Measurements from ENCODE around the gene DHRS2. TPM values are rescaled to one million over a fixed set of nuclear protein-coding genes. Genes with fewer than 3 reads are reported as not detected.

The DHRS2 gene
- total and polyA plus RNA-seq, 2 donors (not counting 1 experiment from before 2014, with no cell fraction given) = not detected

DNA sequence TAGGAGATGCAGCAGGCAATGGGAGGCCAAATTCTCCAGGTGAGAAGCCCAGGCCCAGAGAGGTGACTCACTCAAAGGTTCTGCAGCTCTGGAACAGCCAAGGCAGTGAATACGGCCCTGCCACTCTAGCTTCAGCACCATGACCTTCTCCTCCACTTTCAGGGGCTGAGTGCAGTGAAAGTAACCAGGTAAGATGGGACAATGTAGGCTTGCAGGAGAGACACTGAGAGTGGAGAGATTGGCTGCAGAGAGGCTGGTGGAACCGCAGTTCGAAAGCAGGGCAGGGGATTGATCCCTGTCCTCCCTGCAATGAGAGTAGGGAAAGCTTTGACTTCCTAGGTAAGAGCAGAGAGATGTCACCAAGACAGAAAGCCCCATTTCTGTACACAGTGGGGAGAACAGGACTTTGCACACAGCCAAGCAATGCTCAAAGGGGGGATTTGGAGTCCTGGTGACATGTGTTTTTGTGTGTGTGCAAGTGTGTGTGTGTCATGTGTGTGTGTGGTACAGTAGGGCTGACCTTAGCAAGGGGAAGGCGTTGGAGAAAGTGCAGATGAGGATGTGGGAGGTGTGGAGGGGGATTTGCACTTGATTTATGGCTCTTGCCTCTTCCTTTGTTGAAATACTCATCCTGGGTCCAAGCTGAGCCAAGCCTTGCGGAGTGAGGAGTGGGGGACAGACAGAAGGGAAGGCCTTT lies 12.7 kb downstream of the DHRS2 start:
- Histone ChIP-seq H3K9me3 (ENCODE audit: control extremely low read depth in 1 of 3, control insufficient read depth in 2 of 3, insufficient read depth in 1 of 3, low read length in 2 of 3) (peaks cover 0 to 2% (median 0%) of the 10 kb centered on the region in 3 donors), H3K36me3 (replicated peaks in 1 of 2; ENCODE audit: control extremely low read depth in 1 of 2, control insufficient read depth in 1 of 2, extremely low read depth in 1 of 2, insufficient read depth in 2 of 2, low read length in 1 of 2) (no peaks in the 10 kb centered on the region), H3K4me3 (ENCODE audit: control extremely low read depth in 1 of 5, extremely low read depth in 1 of 5, insufficient read depth in 1 of 5, low read depth in 2 of 5, low read length in 4 of 5) (no peak overlapping the region), H2AFZ (ENCODE audit: insufficient read depth, low read depth, low read length, poor library complexity, severe bottlenecking) (no peak overlapping the region), H3K4me2 (replicated peaks; ENCODE audit: low read depth, low read length, poor library complexity, severe bottlenecking) (no peak overlapping the region), H3K79me2 (ENCODE audit: control insufficient read depth, insufficient read depth, low read length) (no peaks in the 10 kb centered on the region), H3K4me1 (ENCODE audit: control insufficient read depth in 2 of 2, insufficient read depth in 2 of 2, low read length in 2 of 2) (no peaks in the 10 kb centered on the region), H3K27ac (ENCODE audit: low read length in 2 of 2) (no peak overlapping the region), H3K27me3 (replicated peaks in 1 of 4; ENCODE audit: control extremely low read depth in 1 of 4, control insufficient read depth in 3 of 4, insufficient read depth in 4 of 4, low read length in 3 of 4) (peaks cover 0 to 8% (median 0%) of the 10 kb centered on the region in 4 experiments), H3K9ac (ENCODE audit: low read length) (no peak overlapping the region), H4K20me1 (ENCODE audit: control insufficient read depth, insufficient read depth, low read length, poor library complexity, severe bottlenecking) (no peaks in the 10 kb centered on the region)
- Mint-ChIP-seq H3K4me3 (no peak overlapping the region), H3K4me1 (no peaks in the 10 kb centered on the region), H3K27ac (no peak overlapping the region), H3K27me3 (peaks cover 30% of the 10 kb centered on the region), H3K9me3 (ENCODE audit: insufficient read depth) (no peaks in the 10 kb centered on the region)
- WGBS (ENCODE audit: insufficient coverage) = 77% methylated on average over 4 of the region's 5 CpGs
- ATAC-seq (ENCODE audit: low read depth) (no peak), DNase-seq (no peak)
- intact Hi-C loops (cut with micrococcal nuclease) = no loop called here
- ChIA-PET POLR2A (no interaction called here), CTCF (interaction anchor here (1.1 kb wide), 1 partner anchor 17 kb away, joined by 3 read pairs; no protein-coding TSS in a partner anchor)
- TF ChIP-seq EZH2 (IDR thresholded peaks at IDR 0.05; ENCODE audit: borderline replicate concordance, insufficient read depth, low read depth, low read length, poor library complexity, severe bottlenecking) = no peak
- TF ChIP-seq, protein P1, sequence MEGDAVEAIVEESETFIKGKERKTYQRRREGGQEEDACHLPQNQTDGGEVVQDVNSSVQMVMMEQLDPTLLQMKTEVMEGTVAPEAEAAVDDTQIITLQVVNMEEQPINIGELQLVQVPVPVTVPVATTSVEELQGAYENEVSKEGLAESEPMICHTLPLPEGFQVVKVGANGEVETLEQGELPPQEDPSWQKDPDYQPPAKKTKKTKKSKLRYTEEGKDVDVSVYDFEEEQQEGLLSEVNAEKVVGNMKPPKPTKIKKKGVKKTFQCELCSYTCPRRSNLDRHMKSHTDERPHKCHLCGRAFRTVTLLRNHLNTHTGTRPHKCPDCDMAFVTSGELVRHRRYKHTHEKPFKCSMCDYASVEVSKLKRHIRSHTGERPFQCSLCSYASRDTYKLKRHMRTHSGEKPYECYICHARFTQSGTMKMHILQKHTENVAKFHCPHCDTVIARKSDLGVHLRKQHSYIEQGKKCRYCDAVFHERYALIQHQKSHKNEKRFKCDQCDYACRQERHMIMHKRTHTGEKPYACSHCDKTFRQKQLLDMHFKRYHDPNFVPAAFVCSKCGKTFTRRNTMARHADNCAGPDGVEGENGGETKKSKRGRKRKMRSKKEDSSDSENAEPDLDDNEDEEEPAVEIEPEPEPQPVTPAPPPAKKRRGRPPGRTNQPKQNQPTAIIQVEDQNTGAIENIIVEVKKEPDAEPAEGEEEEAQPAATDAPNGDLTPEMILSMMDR (IDR thresholded peaks at IDR 0.05) = no peak

DNA sequence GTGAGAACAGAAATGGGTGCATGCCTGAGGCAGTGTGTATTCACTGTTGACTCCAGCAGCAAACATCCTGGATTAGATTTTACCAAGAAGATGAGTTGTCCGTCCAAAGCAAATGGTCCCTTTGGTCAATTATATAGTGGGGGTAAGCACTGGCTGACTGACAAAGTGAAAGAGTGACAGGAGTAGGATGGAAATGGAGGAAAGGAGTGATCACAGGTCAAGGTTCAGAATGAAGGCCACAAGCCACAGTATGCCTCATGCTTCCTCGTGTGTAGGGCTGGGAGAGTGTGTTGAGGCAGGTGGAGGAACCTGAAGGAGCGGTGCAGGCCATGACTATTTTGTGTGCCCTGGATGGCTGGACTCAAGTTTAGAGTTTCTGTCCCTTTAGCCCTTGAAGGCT lies 14.3 kb downstream of the DHRS2 start:
- Histone ChIP-seq H3K9ac (ENCODE audit: low read length) (no peak overlapping the region), H3K9me3 (ENCODE audit: control extremely low read depth in 1 of 3, control insufficient read depth in 2 of 3, insufficient read depth in 1 of 3, low read length in 2 of 3) (peaks cover 0 to 2% (median 0%) of the 10 kb centered on the region in 3 donors), H3K79me2 (ENCODE audit: control insufficient read depth, insufficient read depth, low read length) (no peaks in the 10 kb centered on the region), H3K4me2 (replicated peaks; ENCODE audit: low read depth, low read length, poor library complexity, severe bottlenecking) (no peak overlapping the region), H4K20me1 (ENCODE audit: control insufficient read depth, insufficient read depth, low read length, poor library complexity, severe bottlenecking) (no peaks in the 10 kb centered on the region), H3K4me1 (ENCODE audit: control insufficient read depth in 2 of 2, insufficient read depth in 2 of 2, low read length in 2 of 2) (no peaks in the 10 kb centered on the region), H2AFZ (ENCODE audit: insufficient read depth, low read depth, low read length, poor library complexity, severe bottlenecking) (no peak overlapping the region), H3K27me3 (replicated peaks in 1 of 4; ENCODE audit: control extremely low read depth in 1 of 4, control insufficient read depth in 3 of 4, insufficient read depth in 4 of 4, low read length in 3 of 4) (peaks cover 0 to 4% (median 0%) of the 10 kb centered on the region in 4 experiments), H3K27ac (ENCODE audit: low read length in 2 of 2) (no peak overlapping the region), H3K4me3 (ENCODE audit: control extremely low read depth in 1 of 5, extremely low read depth in 1 of 5, insufficient read depth in 1 of 5, low read depth in 2 of 5, low read length in 4 of 5) (no peak overlapping the region), H3K36me3 (replicated peaks in 1 of 2; ENCODE audit: control extremely low read depth in 1 of 2, control insufficient read depth in 1 of 2, extremely low read depth in 1 of 2, insufficient read depth in 2 of 2, low read length in 1 of 2) (no peaks in the 10 kb centered on the region)
- CTCF ChIA-PET = interaction anchor here (1.1 kb wide), 1 partner anchor 18 kb away, joined by 3 read pairs; no protein-coding TSS in a partner anchor
- Mint-ChIP-seq H3K4me1 (no peaks in the 10 kb centered on the region), H3K27me3 (peaks cover 25% of the 10 kb centered on the region), H3K4me3 (no peak overlapping the region), H3K9me3 (ENCODE audit: insufficient read depth) (no peaks in the 10 kb centered on the region), H3K27ac (no peak overlapping the region)
- ATAC-seq (ENCODE audit: low read depth) (no peak), DNase-seq (no peak)
- WGBS (ENCODE audit: insufficient coverage) = 100% methylated on average over 3 of the region's 3 CpGs
- POLR2A ChIA-PET = no interaction called here
- TF ChIP-seq, protein P1 (IDR thresholded peaks at IDR 0.05) = no peak
- no peak for TF ChIP-seq EZH2 (IDR thresholded peaks at IDR 0.05; ENCODE audit: borderline replicate concordance, insufficient read depth, low read depth, low read length, poor library complexity, severe bottlenecking)
- intact Hi-C loops (cut with micrococcal nuclease) = no loop called here
